ENCODE results near the gene CCM2L. TPM values are rescaled to one million over a fixed set of nuclear protein-coding genes. Genes with fewer than 3 reads are reported as not detected.

The CCM2L gene
- total and polyA plus RNA-seq, 2 of the 8 experiments (the other 6 are each of a cell fraction or from before 2014, with no cell fraction given), result 5.5 to 15.8 TPM

DNA sequence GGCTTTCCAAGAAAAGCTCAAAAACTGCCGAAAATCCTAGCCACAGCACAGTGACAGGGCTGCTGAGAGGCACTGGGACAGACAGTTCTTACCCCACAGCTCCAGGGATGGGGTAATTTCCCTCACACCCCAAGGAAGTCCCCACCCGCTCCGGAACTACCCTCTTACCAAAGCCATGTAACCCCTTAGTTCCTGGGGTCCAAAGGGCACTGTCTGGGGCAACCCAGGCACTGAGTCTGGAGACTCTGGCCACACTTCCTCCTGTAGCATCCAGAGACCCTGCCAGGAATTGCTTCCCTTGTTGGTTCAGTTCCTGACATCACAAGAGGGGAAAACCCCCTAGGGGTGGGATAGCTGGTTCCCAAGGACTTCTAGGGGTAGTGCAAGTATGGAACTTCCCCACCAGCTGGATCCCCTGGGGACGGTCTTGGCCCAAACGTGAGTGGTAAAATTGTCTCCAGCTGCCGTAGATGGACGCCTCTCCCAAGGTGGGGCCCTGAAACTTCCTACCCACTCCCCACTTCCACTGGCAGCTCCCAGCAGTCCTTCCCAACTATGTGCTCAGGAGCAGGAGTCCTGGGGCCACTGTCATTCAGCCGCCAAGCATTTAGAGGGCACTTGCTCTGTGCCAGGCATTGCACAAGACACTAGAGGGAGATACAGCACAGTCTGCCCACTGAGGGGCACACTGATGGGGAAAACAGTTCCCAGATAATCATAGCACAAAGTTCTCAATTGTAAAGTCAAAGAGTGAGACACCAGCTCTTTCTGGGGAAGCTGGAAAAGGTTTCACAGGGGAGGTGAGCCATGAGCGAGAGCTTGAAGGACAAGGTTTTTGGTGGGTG, 24.6 kb downstream of the CCM2L start:
- H4K20me1 ChIP-seq (replicated peaks in 1 of 2; ENCODE audit: control insufficient read depth in 1 of 2, insufficient read depth in 2 of 2, low read length in 2 of 2), result no peaks in the 10 kb centered on the region
- no peaks in the 10 kb centered on the region for H3K36me3 ChIP-seq (ENCODE audit: control insufficient read depth in 2 of 4, insufficient read depth in 4 of 4, low read length in 3 of 4)
- peaks cover 0 to 6% (median 0%) of the 10 kb centered on the region in 4 experiments; a peak in 2 of 7 replicates for H3K27me3 ChIP-seq (replicated peaks in 1 of 4; ENCODE audit: control insufficient read depth in 3 of 4, extremely low read depth in 1 of 4, insufficient read depth in 3 of 4, low read length in 3 of 4)
- H3K4me2 ChIP-seq (ENCODE audit: insufficient read depth in 1 of 2, low read depth in 2 of 2, low read length in 2 of 2), result no peak overlapping the region
- no peak overlapping the region for H4K5ac ChIP-seq (ENCODE audit: insufficient read length, low read depth, low read length)
- H2BK20ac ChIP-seq (ENCODE audit: low read length), result no peak overlapping the region
- no peak for FAIRE-seq
- ChIA-PET POLR2A (ENCODE audit: partially characterized antibody) (interaction anchor here (0.5 to 1.4 kb wide), 6 partner anchors 8 to 259 kb away, joined by 3 to 4 read pairs (median 3); no protein-coding TSS in a partner anchor), CTCF (ENCODE audit: partially characterized antibody) (interaction anchor here (0.6 to 10.4 kb wide), 21 partner anchors 9 to 211 kb away, joined by 3 to 176 read pairs (median 4); partner anchors contain the start of genes FOXS1, HCK and PDRG1)
- no peak overlapping the region for H2AK5ac ChIP-seq (ENCODE audit: low read depth, low read length)
- no peaks in the 10 kb centered on the region for H3K79me1 ChIP-seq (ENCODE audit: low read depth, low read length)
- H4K91ac ChIP-seq (replicated peaks; ENCODE audit: insufficient read length, low read length), result no peak overlapping the region
- H3K4ac ChIP-seq (replicated peaks; ENCODE audit: insufficient read length, low read depth, low read length), result no peak overlapping the region
- no peak overlapping the region for H2BK15ac ChIP-seq (ENCODE audit: low read length)
- H3K79me2 ChIP-seq (ENCODE audit: control insufficient read depth in 1 of 2, insufficient read depth in 2 of 2, low read length in 2 of 2), result no peaks in the 10 kb centered on the region
- no peak overlapping the region for H3K14ac ChIP-seq (ENCODE audit: insufficient read length)
- no peak overlapping the region for H3K23ac ChIP-seq (ENCODE audit: insufficient read length)
- no peak overlapping the region for H2AFZ ChIP-seq (ENCODE audit: low read length)
- no peaks in the 10 kb centered on the region for H3K9me3 ChIP-seq (ENCODE audit: insufficient read depth in 2 of 2, low read depth in 1 of 2, low read length in 1 of 2)
- no peak overlapping the region for H3K18ac ChIP-seq (ENCODE audit: extremely low read depth, low read length)
- no peak for DNase-seq (ENCODE audit: low read depth in 1 of 2, low spot score in 2 of 2)
- no peak overlapping the region for H4K8ac ChIP-seq (ENCODE audit: extremely low read depth, insufficient read depth, low read length)
- H3K4me1 ChIP-seq (replicated peaks in 1 of 4; ENCODE audit: control insufficient read depth in 3 of 4, insufficient read depth in 4 of 4, low read length in 3 of 4), result peaks cover 0 to 3% (median 1%) of the 10 kb centered on the region in 4 experiments; a peak in 4 of 7 replicates
- no peak overlapping the region for H2BK120ac ChIP-seq (replicated peaks; ENCODE audit: low read depth, low read length)
- no peak overlapping the region for H3K4me3 ChIP-seq (ENCODE audit: extremely low read depth in 1 of 4, insufficient read depth in 2 of 4, low read depth in 3 of 4, low read length in 4 of 4)
- WGBS, 2 experiments (ENCODE audit: extremely low coverage in 1 of 2, insufficient coverage in 1 of 2, insufficient read length in 1 of 2, insufficient replicate concordance in 2 of 2, low coverage in 1 of 2, low lambda C conversion rate in 2 of 2, missing lambda C conversion rate in 1 of 2), result 76% methylated on average over 9 of the region's 9 CpGs; no CpG with 5 or more reads in 1 of the 2 experiments
- no peak overlapping the region for H3K9ac ChIP-seq (replicated peaks in 1 of 4; ENCODE audit: extremely low read depth in 1 of 4, low read depth in 3 of 4, low read length in 3 of 4)
- TF ChIP-seq JUN (IDR thresholded peaks at IDR 0.05; ENCODE audit: low read depth, low read length), result no peak
- no peak for TF ChIP-seq SIRT6 (IDR thresholded peaks at IDR 0.05; ENCODE audit: low read length)
- TF ChIP-seq CEBPB (IDR thresholded peaks at IDR 0.05; ENCODE audit: low read depth, low read length), result peak; percentile 32; the same call in 1 of the 2 replicates
- no peak for TF ChIP-seq KDM4A (IDR thresholded peaks at IDR 0.05; ENCODE audit: low read depth, low read length, severe bottlenecking)
- TF ChIP-seq, protein P1, sequence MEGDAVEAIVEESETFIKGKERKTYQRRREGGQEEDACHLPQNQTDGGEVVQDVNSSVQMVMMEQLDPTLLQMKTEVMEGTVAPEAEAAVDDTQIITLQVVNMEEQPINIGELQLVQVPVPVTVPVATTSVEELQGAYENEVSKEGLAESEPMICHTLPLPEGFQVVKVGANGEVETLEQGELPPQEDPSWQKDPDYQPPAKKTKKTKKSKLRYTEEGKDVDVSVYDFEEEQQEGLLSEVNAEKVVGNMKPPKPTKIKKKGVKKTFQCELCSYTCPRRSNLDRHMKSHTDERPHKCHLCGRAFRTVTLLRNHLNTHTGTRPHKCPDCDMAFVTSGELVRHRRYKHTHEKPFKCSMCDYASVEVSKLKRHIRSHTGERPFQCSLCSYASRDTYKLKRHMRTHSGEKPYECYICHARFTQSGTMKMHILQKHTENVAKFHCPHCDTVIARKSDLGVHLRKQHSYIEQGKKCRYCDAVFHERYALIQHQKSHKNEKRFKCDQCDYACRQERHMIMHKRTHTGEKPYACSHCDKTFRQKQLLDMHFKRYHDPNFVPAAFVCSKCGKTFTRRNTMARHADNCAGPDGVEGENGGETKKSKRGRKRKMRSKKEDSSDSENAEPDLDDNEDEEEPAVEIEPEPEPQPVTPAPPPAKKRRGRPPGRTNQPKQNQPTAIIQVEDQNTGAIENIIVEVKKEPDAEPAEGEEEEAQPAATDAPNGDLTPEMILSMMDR (IDR thresholded peaks at IDR 0.05; ENCODE audit: control extremely low read depth in 1 of 3, insufficient read depth in 1 of 3, low read depth in 1 of 3, low read length in 3 of 3), result peak; percentile 57 to 71 (median 62)
- TF ChIP-seq RAD21 (IDR thresholded peaks at IDR 0.05 in 1 of 2, conservative IDR thresholded peaks at IDR 0.05 in 1 of 2; ENCODE audit: low read depth in 2 of 2, low read length in 2 of 2), result peak; percentile 69 to 76
- H2BK5ac ChIP-seq (ENCODE audit: low read depth, low read length), result no peak overlapping the region
- H2BK12ac ChIP-seq (ENCODE audit: low read depth, low read length), result no peak overlapping the region
- H3K27ac ChIP-seq (ENCODE audit: low read depth, low read length), result no peak overlapping the region
- H3K56ac ChIP-seq (replicated peaks; ENCODE audit: insufficient read length, low read depth, low read length), result no peak overlapping the region
- peaks cover 4% of the 10 kb centered on the region; the same call in 1 of the 2 replicates for H3K23me2 ChIP-seq (ENCODE audit: low read depth, low read length)
